Measurements from ENCODE around the gene ZEB2.
A peak's percentile ranks its signal among the peaks of the same experiment; 100 is the strongest.

The ZEB2 gene

DNA sequence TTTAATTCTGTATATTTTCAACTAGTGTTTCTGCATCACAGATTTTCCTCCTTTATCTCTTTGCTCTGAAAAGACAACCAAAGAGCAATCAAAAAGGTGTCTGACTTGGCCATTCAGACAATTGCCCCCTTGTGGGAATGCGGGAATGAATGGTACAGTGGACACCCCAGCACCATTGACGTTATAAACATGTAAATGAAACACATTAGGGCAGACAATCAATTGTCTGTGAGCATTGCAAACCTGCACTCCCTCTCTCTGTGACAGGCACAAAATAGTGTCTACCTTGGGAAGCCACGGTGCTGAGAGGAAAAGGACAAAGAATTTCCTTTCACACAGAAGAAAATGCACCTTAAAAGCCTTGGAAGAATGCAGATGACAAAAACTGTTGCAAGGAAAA lies 8.0 kb downstream of the ZEB2 start:
- no peaks in the 10 kb centered on the region for H3K9me3 Mint-ChIP-seq
- peaks cover 42% of the 10 kb centered on the region for H3K27me3 Mint-ChIP-seq
- H3K4me1 Mint-ChIP-seq (ENCODE audit: low read depth): peaks cover 79% of the 10 kb centered on the region
- no peak overlapping the region for H3K27ac Mint-ChIP-seq
- H3K4me3 Mint-ChIP-seq: peak overlapping the region; percentile 28
- peaks cover 57% of the 10 kb centered on the region for H3K36me3 Mint-ChIP-seq (ENCODE audit: low read depth)

DNA sequence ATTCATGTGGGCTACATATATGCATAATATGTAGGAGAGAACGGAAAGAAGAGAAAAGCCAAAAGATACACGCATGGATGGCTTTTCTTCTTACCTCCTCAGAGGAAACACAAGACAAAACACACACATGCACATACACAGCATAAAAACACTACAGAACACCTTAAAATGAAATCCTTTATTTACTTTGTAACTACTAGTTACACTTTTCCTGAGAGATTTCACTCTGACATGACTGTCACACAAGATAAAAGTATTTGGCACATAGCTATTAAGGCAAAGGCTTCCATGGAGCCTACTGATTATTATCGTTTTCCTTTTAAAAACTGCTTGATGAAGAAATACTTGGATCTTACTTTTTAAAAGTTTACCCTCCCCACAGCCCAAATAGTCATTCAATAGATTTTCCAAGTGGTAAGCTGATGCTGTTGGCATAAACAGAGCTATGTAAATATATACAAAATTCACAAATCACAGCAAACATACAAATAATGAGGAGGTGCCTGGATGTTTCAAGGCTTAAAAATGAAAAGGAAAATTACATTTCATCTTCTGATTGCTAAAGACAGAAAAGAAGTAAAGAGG lies 8.6 kb downstream of the ZEB2 start:
- H3K9me3 Mint-ChIP-seq: no peaks in the 10 kb centered on the region
- peaks cover 42% of the 10 kb centered on the region for H3K27me3 Mint-ChIP-seq
- H3K4me3 Mint-ChIP-seq: peak overlapping the region; percentile 71
- peaks cover 81% of the 10 kb centered on the region for H3K4me1 Mint-ChIP-seq (ENCODE audit: low read depth)
- H3K36me3 Mint-ChIP-seq (ENCODE audit: low read depth): peaks cover 57% of the 10 kb centered on the region
- H3K27ac Mint-ChIP-seq: peak overlapping the region; percentile 80

DNA sequence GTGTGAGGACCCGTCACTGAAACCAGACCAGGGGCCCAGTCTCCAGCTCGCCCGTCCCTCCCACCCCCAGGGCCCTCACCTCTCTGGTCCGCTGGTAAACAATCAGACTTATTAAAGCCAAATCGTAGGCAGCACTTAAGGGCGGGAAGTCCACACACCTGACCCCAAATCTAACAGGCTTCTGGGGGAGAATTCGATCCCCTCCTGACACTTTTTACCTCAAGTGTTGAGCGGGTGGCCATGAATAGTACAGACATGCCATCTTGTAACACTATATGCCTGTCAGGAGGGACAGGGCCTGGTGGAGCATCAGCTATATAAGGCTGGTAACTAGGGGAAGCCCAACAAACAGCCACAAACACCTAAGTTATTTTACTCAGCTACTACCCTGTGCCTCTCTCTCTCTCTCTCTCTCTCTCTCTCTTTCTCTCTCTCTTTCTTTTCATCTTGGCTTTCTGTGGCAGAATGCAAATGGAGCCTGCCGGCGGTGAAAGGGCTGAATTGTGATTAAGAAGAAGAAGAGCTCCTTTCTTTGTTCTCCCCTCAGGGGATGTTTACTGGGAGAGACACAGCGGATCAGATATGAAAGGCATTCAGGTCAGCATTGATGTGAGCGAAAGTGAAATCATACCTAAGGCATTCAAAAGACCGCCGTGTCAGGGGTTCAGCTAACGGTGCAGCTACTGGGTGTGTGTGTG lies 9.5 kb downstream of the ZEB2 start:
- Mint-ChIP-seq H3K9me3 (no peaks in the 10 kb centered on the region), H3K27me3 (peaks cover 40% of the 10 kb centered on the region), H3K36me3 (ENCODE audit: low read depth) (peaks cover 54% of the 10 kb centered on the region), H3K4me3 (peak overlapping the region; percentile 71), H3K4me1 (ENCODE audit: low read depth) (peaks cover 86% of the 10 kb centered on the region), H3K27ac (peak overlapping the region; percentile 80)

GRCh38 chr2:144509879-144510221 lies 10.1 kb downstream of the ZEB2 start:
- peak overlapping the region; percentile 13 for H3K27ac Mint-ChIP-seq
- peaks cover 35% of the 10 kb centered on the region for H3K27me3 Mint-ChIP-seq
- peaks cover 49% of the 10 kb centered on the region for H3K36me3 Mint-ChIP-seq (ENCODE audit: low read depth)
- H3K4me1 Mint-ChIP-seq (ENCODE audit: low read depth): peaks cover 86% of the 10 kb centered on the region
- no peaks in the 10 kb centered on the region for H3K9me3 Mint-ChIP-seq
- no peak overlapping the region for H3K4me3 Mint-ChIP-seq

DNA sequence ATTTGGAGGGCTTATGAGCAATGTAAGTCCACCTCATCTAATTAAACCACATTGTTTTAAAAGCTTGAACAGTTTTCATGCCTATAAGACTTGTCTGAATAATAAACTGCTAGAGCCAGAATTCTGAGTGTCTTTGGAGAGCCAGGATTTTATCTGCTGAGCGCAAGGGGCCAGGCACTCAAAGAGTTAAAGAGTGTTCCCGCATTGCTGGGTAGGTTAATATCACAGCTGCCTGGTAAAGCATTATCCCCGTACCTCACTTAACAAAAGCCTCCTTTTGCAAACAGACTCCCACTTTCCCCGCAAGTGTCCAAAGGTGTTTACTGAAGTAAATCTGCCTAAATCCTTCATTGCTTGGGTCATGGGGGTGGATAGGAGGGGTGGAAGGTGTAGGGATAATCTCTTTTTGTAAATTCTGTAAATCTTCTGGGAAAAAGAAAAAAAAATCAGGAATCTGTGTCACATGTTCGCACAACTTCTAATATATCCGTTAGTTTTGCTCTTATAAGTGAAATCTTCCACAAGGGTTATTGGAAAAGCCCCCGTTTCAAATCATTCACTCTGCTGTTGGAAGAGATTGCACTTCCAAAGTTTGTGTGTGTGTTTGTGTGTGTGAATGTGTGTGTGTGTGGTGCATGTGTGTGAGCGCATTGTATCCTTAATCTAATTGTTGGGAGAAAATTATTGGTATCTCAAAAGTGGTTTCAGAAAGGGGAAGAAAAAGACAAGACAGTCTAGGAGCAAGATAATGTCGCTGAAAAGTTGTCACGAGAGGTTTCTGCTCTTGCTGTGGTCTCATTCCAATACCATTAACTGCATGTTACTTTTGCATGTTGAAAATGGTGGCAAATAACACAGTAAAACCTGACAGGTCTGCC lies 10.7 kb downstream of the ZEB2 start:
- H3K27me3 Mint-ChIP-seq: peaks cover 33% of the 10 kb centered on the region

DNA sequence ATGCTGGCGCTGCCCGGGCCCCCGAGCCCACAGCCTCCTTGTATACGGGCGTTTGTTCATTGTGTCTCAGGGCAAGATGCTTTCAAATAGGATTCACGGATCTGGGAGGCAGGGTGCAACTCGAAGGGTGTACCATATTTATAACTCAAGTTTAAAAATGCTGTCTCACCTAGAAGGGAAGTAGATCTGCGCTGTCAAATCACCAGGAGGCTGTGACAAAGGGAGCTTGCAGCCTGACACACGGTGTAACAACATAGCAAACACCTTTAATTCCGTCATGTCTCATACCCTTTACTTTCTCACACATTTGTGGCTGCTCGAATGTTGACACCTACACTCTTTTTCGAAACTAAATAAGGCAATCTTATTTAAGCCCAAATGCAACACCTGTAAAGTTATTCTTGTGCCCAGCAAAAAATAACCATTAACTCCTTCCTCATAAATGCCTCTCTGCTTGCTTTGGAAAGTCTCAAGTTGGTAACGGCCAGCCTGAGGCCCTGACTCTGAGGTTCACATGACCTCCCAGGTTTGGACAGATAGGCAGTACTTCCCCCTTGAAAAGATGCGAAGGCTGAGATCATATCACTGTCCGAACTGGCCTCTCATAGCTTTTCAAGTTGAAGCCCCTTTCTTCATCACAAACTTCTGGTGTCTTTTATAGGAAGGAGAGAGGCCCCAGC lies 11.6 kb downstream of the ZEB2 start:
- H3K36me3 Mint-ChIP-seq (ENCODE audit: low read depth): peaks cover 35% of the 10 kb centered on the region
- peaks cover 83% of the 10 kb centered on the region for H3K4me1 Mint-ChIP-seq (ENCODE audit: low read depth)
- peak overlapping the region; percentile 33 for H3K27ac Mint-ChIP-seq
- peak overlapping the region; percentile 30 for H3K4me3 Mint-ChIP-seq
- peaks cover 25% of the 10 kb centered on the region for H3K27me3 Mint-ChIP-seq
- no peaks in the 10 kb centered on the region for H3K9me3 Mint-ChIP-seq

More for the DNA sequence above, 10.7 kb downstream of the ZEB2 start:
- Mint-ChIP-seq H3K9me3 (no peaks in the 10 kb centered on the region), H3K27ac (peak overlapping the region; percentile 13), H3K4me3 (no peak overlapping the region), H3K36me3 (ENCODE audit: low read depth) (peaks cover 43% of the 10 kb centered on the region), H3K4me1 (ENCODE audit: low read depth) (peaks cover 86% of the 10 kb centered on the region)

DNA sequence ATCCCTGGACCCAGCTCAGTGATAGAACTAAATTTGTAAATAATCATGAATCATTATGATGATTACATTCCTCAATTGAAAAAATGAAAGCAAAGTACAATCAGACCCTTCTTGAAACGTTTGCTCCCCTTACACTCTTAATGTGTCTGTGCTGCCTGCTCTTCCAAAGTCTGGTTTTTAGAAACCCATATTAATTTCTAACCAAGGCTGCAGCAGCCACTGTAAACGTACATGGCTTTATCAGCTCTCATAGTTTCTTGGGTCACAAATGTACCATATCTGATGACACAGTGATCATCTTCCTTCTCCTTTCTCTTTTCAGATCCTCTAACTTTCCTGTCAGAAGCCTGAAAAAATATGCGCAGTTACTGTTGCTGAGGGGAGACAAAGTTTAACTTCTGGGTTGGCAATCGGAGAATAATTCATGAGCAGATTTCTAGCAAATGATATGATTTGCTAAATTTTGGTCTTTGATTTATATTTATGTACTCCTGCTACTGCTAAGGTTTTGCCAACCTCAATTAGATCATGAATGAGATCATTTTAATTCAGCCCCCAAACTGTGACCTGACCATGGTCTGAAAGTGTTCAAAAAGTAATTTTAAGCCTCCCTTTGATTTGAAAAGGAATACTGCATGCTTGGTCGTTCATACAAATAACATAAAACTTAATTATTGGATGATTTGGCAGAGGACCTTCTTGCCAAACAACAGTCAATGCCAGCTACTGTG lies 12.3 kb downstream of the ZEB2 start:
- Mint-ChIP-seq H3K27me3 (peaks cover 21% of the 10 kb centered on the region), H3K27ac (peak overlapping the region; percentile 61), H3K9me3 (no peaks in the 10 kb centered on the region), H3K4me3 (peak overlapping the region; percentile 33), H3K36me3 (ENCODE audit: low read depth) (peaks cover 32% of the 10 kb centered on the region), H3K4me1 (ENCODE audit: low read depth) (peaks cover 78% of the 10 kb centered on the region)

GRCh38 chr2:144505245-144505831 lies 14.6 kb downstream of the ZEB2 start:
- H3K4me1 Mint-ChIP-seq (ENCODE audit: low read depth): peaks cover 73% of the 10 kb centered on the region
- H3K27ac Mint-ChIP-seq: peak overlapping the region; percentile 54
- peaks cover 13% of the 10 kb centered on the region for H3K27me3 Mint-ChIP-seq
- peak overlapping the region; percentile 5 for H3K4me3 Mint-ChIP-seq
- H3K9me3 Mint-ChIP-seq: no peaks in the 10 kb centered on the region
- H3K36me3 Mint-ChIP-seq (ENCODE audit: low read depth): peaks cover 28% of the 10 kb centered on the region

GRCh38 chr2:144504218-144504641 lies 15.7 kb downstream of the ZEB2 start:
- Mint-ChIP-seq H3K4me3 (no peak overlapping the region), H3K9me3 (no peaks in the 10 kb centered on the region), H3K36me3 (ENCODE audit: low read depth) (peaks cover 23% of the 10 kb centered on the region), H3K4me1 (ENCODE audit: low read depth) (peaks cover 73% of the 10 kb centered on the region), H3K27me3 (peaks cover 9% of the 10 kb centered on the region), H3K27ac (no peak overlapping the region)

GRCh38 chr2:144503242-144503641 lies 16.7 kb downstream of the ZEB2 start:
- H3K27me3 Mint-ChIP-seq: peaks cover 5% of the 10 kb centered on the region
- H3K27ac Mint-ChIP-seq: no peak overlapping the region
- H3K4me1 Mint-ChIP-seq (ENCODE audit: low read depth): peaks cover 64% of the 10 kb centered on the region
- H3K36me3 Mint-ChIP-seq (ENCODE audit: low read depth): peaks cover 28% of the 10 kb centered on the region
- no peaks in the 10 kb centered on the region for H3K9me3 Mint-ChIP-seq
- no peak overlapping the region for H3K4me3 Mint-ChIP-seq

DNA sequence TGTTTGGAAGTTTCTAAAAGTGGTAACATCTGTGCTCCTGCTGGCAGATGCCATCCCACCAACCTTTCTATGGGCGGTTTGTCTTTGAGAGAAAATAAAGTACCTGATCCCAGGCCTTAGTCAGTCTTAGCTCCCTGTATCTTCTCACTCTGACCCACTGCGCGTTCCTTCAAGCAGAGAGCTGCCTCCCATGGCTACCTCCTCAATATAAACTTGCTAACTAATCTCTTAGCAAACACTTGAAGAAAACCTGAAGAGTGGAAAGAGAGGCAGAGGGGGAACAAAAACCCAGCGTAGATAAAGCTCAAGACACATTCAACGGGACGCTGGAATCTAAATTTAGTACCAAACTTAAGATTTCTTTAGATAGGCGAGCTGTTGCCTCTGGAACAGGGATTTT lies 17.6 kb downstream of the ZEB2 start:
- Mint-ChIP-seq H3K9me3 (no peaks in the 10 kb centered on the region), H3K27ac (no peak overlapping the region), H3K4me1 (ENCODE audit: low read depth) (peaks cover 57% of the 10 kb centered on the region), H3K27me3 (no peaks in the 10 kb centered on the region), H3K4me3 (no peak overlapping the region), H3K36me3 (ENCODE audit: low read depth) (peaks cover 29% of the 10 kb centered on the region)

DNA sequence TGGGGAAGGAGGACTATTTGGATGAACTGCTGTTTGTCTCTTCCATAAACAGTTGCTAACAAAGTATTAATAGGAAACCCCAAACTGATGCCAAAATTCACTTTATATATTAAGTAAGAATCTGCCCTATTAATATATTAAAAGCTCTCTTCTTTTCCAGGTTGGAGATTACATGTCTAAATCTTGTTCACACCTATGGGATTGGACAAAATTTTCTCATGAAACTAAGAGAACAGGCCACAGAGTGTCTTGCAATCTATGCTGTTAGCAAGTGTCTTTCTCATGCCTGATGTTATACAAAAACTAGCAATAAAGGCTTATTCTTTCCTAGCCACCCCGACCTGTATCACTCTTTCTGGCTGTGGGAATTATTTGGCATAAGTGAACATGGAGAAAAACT lies 18.3 kb downstream of the ZEB2 start:
- Mint-ChIP-seq H3K27ac (no peak overlapping the region), H3K36me3 (ENCODE audit: low read depth) (peaks cover 32% of the 10 kb centered on the region), H3K4me1 (ENCODE audit: low read depth) (peaks cover 59% of the 10 kb centered on the region), H3K4me3 (no peak overlapping the region), H3K9me3 (no peaks in the 10 kb centered on the region), H3K27me3 (no peaks in the 10 kb centered on the region)

DNA sequence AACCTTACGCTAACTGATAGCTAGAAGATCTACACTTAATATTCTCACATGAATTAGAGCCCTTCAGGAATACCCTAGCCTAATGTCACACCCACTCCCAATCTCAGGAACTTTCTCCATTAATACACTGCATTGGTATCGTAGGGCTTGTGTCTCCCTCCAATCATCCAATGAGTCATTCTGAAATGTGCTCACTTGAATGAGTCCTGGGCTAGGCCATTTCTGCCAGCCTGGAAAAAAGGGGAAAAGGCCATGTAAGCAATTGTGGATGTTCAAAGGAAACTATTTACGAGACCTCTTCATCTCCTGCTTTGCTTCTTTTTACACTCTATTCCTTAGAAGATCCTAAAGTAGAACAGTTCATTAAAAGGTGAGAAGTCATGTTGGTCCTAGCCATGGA lies 18.8 kb downstream of the ZEB2 start:
- H3K4me1 Mint-ChIP-seq (ENCODE audit: low read depth): peaks cover 60% of the 10 kb centered on the region
- H3K36me3 Mint-ChIP-seq (ENCODE audit: low read depth): peaks cover 32% of the 10 kb centered on the region
- H3K27ac Mint-ChIP-seq: peak overlapping the region; percentile 33
- no peak overlapping the region for H3K4me3 Mint-ChIP-seq
- no peaks in the 10 kb centered on the region for H3K9me3 Mint-ChIP-seq
- H3K27me3 Mint-ChIP-seq: no peaks in the 10 kb centered on the region

DNA sequence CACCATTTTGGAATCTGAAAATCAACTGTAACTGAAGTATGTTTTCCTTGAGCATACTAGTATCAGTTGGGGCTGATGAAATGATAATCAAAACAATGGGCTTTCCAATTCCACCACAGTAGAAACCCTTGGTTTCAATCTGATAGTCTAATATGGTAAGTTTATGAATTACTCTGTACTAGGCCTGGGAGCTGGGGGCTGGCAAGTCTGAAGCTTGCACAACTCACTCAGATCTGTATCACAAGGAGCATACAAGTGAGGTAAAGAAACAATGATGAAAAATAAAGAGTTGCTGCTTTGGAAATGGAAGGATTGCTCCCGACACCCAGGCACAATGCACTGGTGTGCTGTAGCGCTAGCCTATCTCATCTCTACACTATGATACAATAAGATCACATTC lies 19.4 kb downstream of the ZEB2 start:
- Mint-ChIP-seq H3K27me3 (no peaks in the 10 kb centered on the region), H3K9me3 (no peaks in the 10 kb centered on the region), H3K36me3 (ENCODE audit: low read depth) (peaks cover 32% of the 10 kb centered on the region), H3K27ac (peak overlapping the region; percentile 33), H3K4me1 (ENCODE audit: low read depth) (peaks cover 60% of the 10 kb centered on the region), H3K4me3 (no peak overlapping the region)

Data from stimulated activated naive CD8-positive, alpha-beta T cell treated with anti-CD3 and anti-CD28 coated beads, Interleukin-15, Interleukin-2, amounts not matched to agents 100 ng/mL and 50 ng/mL, for 24 hours (primary cell).